ENCODE results near the gene TNFAIP2. TPM values are rescaled to one million over a fixed set of nuclear protein-coding genes. Genes with fewer than 3 reads are reported as not detected.

TNFAIP2 gene
- total and polyA plus RNA-seq, 2 experiments from 2014 or later, result 9.6 to 51.8 TPM

DNA sequence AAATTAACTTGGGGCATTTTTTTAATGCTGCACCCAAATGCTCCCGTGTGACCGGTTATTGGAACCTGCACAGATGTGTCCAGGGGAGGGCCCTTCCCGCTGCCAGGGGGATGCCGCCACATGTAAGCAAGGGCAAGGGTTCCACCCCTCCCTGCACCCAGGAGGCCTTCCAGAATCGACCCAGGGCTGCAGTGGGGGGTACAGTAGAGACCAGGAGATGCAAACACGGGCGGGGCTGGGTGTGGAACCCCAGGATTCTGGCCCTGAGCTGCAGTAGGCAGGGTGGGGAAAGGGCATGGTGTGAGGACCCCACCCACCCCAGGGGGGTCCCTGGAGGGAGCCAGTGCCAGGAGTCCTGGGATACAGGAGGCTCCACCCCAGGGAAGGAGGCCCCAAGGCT lies 54.1 kb downstream of the TNFAIP2 start:
- no peak for DNase-seq
- no peaks in the 10 kb centered on the region for H3K9me2 ChIP-seq (ENCODE audit: insufficient read depth)
- H3K9me3 ChIP-seq (ENCODE audit: low read depth), result no peaks in the 10 kb centered on the region
- TF ChIP-seq EZH2 (IDR thresholded peaks at IDR 0.05; ENCODE audit: insufficient read depth, poor library complexity, severe bottlenecking) (no peak), EZH2phosphoT487 (IDR thresholded peaks at IDR 0.05; ENCODE audit: insufficient read depth, low read depth) (no peak)
- peaks cover 8% of the 10 kb centered on the region; the same call in 1 of the 2 replicates for H3K27me3 ChIP-seq (replicated peaks; ENCODE audit: insufficient read depth)
- H3K4me2 ChIP-seq (ENCODE audit: unreplicated experiment), result no peak overlapping the region
- no peak overlapping the region for H3K27ac ChIP-seq
- H3K9ac ChIP-seq, result no peak overlapping the region
- H3K79me2 ChIP-seq (ENCODE audit: insufficient read depth), result no peaks in the 10 kb centered on the region
- 54 to 55% methylated on average over 5 to 6 of the region's 7 CpGs for WGBS, 2 experiments (ENCODE audit: low coverage in 1 of 2, low lambda C conversion rate in 2 of 2, missing lambda C conversion rate in 2 of 2)
- no peak overlapping the region for H3K4me3 ChIP-seq
- H3K4me1 ChIP-seq (ENCODE audit: insufficient read depth), result no peaks in the 10 kb centered on the region
- H3K36me3 ChIP-seq (ENCODE audit: low read depth), result no peaks in the 10 kb centered on the region
- no peaks in the 10 kb centered on the region for H3F3A ChIP-seq (ENCODE audit: insufficient read depth)
- no peaks in the 10 kb centered on the region for H4K20me1 ChIP-seq (ENCODE audit: insufficient read depth)
- in situ Hi-C loops (cut with MboI), result no loop called here
- H2AFZ ChIP-seq, result no peak overlapping the region

DNA sequence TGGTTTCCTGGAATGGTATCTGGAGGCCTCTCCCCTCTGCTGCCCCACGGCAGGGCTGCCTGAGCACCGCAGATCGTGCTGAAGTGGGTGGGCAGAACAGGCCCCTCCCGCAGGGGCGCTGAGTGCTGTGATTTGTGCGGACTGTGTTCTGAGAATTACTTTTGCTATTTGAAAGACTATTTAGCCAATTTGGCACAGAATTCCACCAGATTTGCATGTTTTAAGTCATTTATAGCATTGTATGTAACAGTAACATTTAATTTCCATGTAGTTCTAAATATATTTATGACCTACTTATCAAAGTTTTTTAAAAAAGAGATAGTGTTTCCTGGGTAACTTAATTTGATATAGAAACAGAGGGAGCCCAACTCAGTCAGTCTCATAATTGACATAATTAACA lies 55.3 kb downstream of the TNFAIP2 start:
- WGBS, 2 experiments (ENCODE audit: low coverage in 1 of 2, low lambda C conversion rate in 2 of 2, missing lambda C conversion rate in 2 of 2), result 61 to 72% methylated on average over 6 of the region's 6 CpGs
- in situ Hi-C loops (cut with MboI), result no loop called here
- no peak for DNase-seq
- Histone ChIP-seq H3K79me2 (ENCODE audit: insufficient read depth) (no peaks in the 10 kb centered on the region), H3K4me3 (no peak overlapping the region), H3K4me1 (ENCODE audit: insufficient read depth) (no peaks in the 10 kb centered on the region), H3K36me3 (ENCODE audit: low read depth) (no peaks in the 10 kb centered on the region), H3K27me3 (replicated peaks; ENCODE audit: insufficient read depth) (0 out of 2 replicates have a peak, but pooled peaks cover 7% of the 10 kb centered on the region), H3K9me2 (ENCODE audit: insufficient read depth) (no peaks in the 10 kb centered on the region), H4K20me1 (ENCODE audit: insufficient read depth) (no peaks in the 10 kb centered on the region), H2AFZ (no peak overlapping the region), H3K9me3 (ENCODE audit: low read depth) (no peaks in the 10 kb centered on the region), H3K27ac (no peak overlapping the region), H3K9ac (no peak overlapping the region), H3K4me2 (ENCODE audit: unreplicated experiment) (no peak overlapping the region), H3F3A (ENCODE audit: insufficient read depth) (no peaks in the 10 kb centered on the region)
- TF ChIP-seq EZH2phosphoT487 (IDR thresholded peaks at IDR 0.05; ENCODE audit: insufficient read depth, low read depth) (no peak), EZH2 (IDR thresholded peaks at IDR 0.05; ENCODE audit: insufficient read depth, poor library complexity, severe bottlenecking) (no peak)

DNA sequence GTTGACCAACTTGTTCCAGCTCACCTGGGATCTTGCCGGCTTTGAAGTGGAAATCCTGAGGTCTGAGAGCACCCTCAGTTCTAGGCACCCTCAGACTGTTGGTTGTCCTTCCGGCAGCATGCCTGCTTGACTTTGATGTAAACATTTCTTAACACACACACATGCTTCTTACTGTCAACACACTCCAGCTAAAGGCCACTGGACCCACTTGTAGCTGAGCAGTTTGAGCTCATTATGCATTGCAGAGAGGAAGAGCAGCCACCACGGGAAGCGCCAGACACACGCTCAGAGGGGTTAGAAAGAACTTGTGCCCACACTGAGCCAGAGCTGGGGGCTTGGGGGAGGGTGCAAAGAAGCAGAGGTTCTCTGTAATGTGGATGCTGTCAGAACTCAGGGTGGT lies 55.8 kb downstream of the TNFAIP2 start:
- no peak overlapping the region for H3K4me3 ChIP-seq
- no peak overlapping the region for H3K9ac ChIP-seq
- no peaks in the 10 kb centered on the region for H3K9me2 ChIP-seq (ENCODE audit: insufficient read depth)
- 76 to 82% methylated on average over 5 of the region's 5 CpGs for WGBS, 2 experiments (ENCODE audit: low coverage in 1 of 2, low lambda C conversion rate in 2 of 2, missing lambda C conversion rate in 2 of 2)
- H3F3A ChIP-seq (ENCODE audit: insufficient read depth), result no peaks in the 10 kb centered on the region
- in situ Hi-C loops (cut with MboI), result no loop called here
- H3K4me1 ChIP-seq (ENCODE audit: insufficient read depth), result no peaks in the 10 kb centered on the region
- TF ChIP-seq EZH2 (IDR thresholded peaks at IDR 0.05; ENCODE audit: insufficient read depth, poor library complexity, severe bottlenecking), result no peak
- H4K20me1 ChIP-seq (ENCODE audit: insufficient read depth), result no peaks in the 10 kb centered on the region
- 0 out of 2 replicates have a peak, but pooled peaks cover 2% of the 10 kb centered on the region for H3K27me3 ChIP-seq (replicated peaks; ENCODE audit: insufficient read depth)
- H3K79me2 ChIP-seq (ENCODE audit: insufficient read depth), result no peaks in the 10 kb centered on the region
- no peak for DNase-seq
- H3K9me3 ChIP-seq (ENCODE audit: low read depth), result no peaks in the 10 kb centered on the region
- H2AFZ ChIP-seq, result no peak overlapping the region
- H3K4me2 ChIP-seq (ENCODE audit: unreplicated experiment), result no peak overlapping the region
- H3K36me3 ChIP-seq (ENCODE audit: low read depth), result no peaks in the 10 kb centered on the region
- H3K27ac ChIP-seq, result no peak overlapping the region

DNA sequence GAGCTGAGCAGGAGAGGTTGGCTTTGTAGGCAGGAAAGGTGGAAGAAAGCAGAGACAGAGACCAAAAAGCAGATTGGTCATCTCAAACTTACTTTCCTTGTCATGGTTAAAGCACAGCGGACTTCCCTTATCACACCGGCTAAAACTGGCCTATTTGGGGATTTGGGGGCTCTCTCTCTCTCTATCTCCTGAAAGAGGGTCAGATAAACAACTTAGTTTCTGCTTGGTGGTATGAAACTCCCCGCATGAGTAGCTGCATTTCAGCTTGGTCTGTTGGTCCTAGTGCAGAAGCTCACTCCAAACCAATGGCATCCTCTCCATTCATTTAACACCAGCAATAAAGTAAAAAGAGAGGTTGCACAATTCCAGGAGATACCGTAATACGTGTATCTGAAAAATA lies 57.1 kb downstream of the TNFAIP2 start:
- Histone ChIP-seq H3K9me3 (ENCODE audit: low read depth) (no peaks in the 10 kb centered on the region), H3K4me2 (ENCODE audit: unreplicated experiment) (no peak overlapping the region), H3F3A (ENCODE audit: insufficient read depth) (no peaks in the 10 kb centered on the region), H3K79me2 (ENCODE audit: insufficient read depth) (no peaks in the 10 kb centered on the region), H3K27me3 (replicated peaks; ENCODE audit: insufficient read depth) (no peaks in the 10 kb centered on the region), H3K9ac (no peak overlapping the region), H3K4me1 (ENCODE audit: insufficient read depth) (no peaks in the 10 kb centered on the region), H3K27ac (no peak overlapping the region), H2AFZ (no peak overlapping the region), H3K4me3 (no peak overlapping the region), H3K9me2 (ENCODE audit: insufficient read depth) (no peaks in the 10 kb centered on the region), H4K20me1 (ENCODE audit: insufficient read depth) (no peaks in the 10 kb centered on the region), H3K36me3 (ENCODE audit: low read depth) (no peaks in the 10 kb centered on the region)
- no peak for TF ChIP-seq EZH2phosphoT487 (IDR thresholded peaks at IDR 0.05; ENCODE audit: insufficient read depth, low read depth)
- TF ChIP-seq EZH2 (IDR thresholded peaks at IDR 0.05; ENCODE audit: insufficient read depth, poor library complexity, severe bottlenecking), result no peak
- in situ Hi-C loops (cut with MboI), result no loop called here
- no peak for DNase-seq
- WGBS, 2 experiments (ENCODE audit: low coverage in 1 of 2, low lambda C conversion rate in 2 of 2, missing lambda C conversion rate in 2 of 2), result 79 to 83% methylated on average over 5 of the region's 5 CpGs

DNA sequence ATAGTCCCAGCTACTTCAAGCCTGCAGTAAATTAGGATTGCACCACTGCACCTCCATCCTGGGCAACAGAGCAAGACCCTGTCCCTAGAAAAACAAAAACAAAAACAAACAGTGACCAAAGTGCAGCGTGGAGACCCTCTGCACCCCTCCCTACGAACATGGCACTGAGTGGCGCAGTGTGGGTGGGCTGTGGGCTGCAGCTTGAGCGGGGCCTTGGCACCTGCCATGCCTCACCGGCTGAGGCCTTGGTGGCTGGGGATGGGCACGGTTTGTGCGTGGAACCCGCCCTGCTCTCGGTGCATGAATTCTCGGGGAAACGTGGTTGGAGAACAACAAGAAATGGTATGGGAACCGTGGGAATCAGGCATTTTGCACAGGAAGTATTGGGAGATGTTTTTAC lies 60.8 kb downstream of the TNFAIP2 start:
- WGBS, 2 experiments (ENCODE audit: low coverage in 1 of 2, low lambda C conversion rate in 2 of 2, missing lambda C conversion rate in 2 of 2), result 74 to 75% methylated on average over 12 of the region's 12 CpGs
- Histone ChIP-seq H3K27ac (no peak overlapping the region), H3K4me1 (ENCODE audit: insufficient read depth) (no peaks in the 10 kb centered on the region), H3K9me3 (ENCODE audit: low read depth) (no peaks in the 10 kb centered on the region), H2AFZ (no peak overlapping the region), H3K36me3 (ENCODE audit: low read depth) (no peaks in the 10 kb centered on the region), H3K9me2 (ENCODE audit: insufficient read depth) (no peaks in the 10 kb centered on the region), H3K27me3 (replicated peaks; ENCODE audit: insufficient read depth) (no peaks in the 10 kb centered on the region), H3F3A (ENCODE audit: insufficient read depth) (no peaks in the 10 kb centered on the region), H3K9ac (no peak overlapping the region), H3K79me2 (ENCODE audit: insufficient read depth) (no peaks in the 10 kb centered on the region), H4K20me1 (ENCODE audit: insufficient read depth) (no peaks in the 10 kb centered on the region), H3K4me3 (no peak overlapping the region), H3K4me2 (ENCODE audit: unreplicated experiment) (no peak overlapping the region)
- in situ Hi-C loops (cut with MboI), result no loop called here
- TF ChIP-seq EZH2phosphoT487 (IDR thresholded peaks at IDR 0.05; ENCODE audit: insufficient read depth, low read depth) (no peak), EZH2 (IDR thresholded peaks at IDR 0.05; ENCODE audit: insufficient read depth, poor library complexity, severe bottlenecking) (no peak)
- DNase-seq, result no peak

Data from GM23248 (cell line).